NB4 (cell line): ENCODE measurements around the gene ZNF148.

Source experiments
- DNase-seq: peaks from one replicate; pipeline ENCODE4 v3.0.0; 2010; ENCODE audit warnings: low read depth
- H3K4me3 ChIP-seq: one replicate; pipeline ENCODE4 v1.5.1; 2011; ENCODE audit warnings: mild to moderate bottlenecking, low read depth, low read length, moderate library complexity
- MAX ChIP-seq: IDR thresholded peaks from 2 replicates; pipeline ENCODE4 v1.6.1; 2011; ENCODE audit warnings: low read depth, low read length
- MYC ChIP-seq: IDR thresholded peaks from 2 replicates; pipeline ENCODE4 v1.6.1; 2011; ENCODE audit warnings: low read depth, low read length
- POLR2A ChIP-seq: IDR thresholded peaks from 2 replicates; pipeline ENCODE4 v1.6.1; 2011; ENCODE audit warnings: mild to moderate bottlenecking; ENCODE audit not compliant: insufficient read length; ENCODE audit errors: extremely low read depth
- TF ChIP-seq, protein P1 (sequence below): IDR thresholded peaks from one replicate; pipeline ENCODE4 v1.5.1; 2012; ENCODE audit warnings: low read depth, low read length

Gene ZNF148

DNA sequence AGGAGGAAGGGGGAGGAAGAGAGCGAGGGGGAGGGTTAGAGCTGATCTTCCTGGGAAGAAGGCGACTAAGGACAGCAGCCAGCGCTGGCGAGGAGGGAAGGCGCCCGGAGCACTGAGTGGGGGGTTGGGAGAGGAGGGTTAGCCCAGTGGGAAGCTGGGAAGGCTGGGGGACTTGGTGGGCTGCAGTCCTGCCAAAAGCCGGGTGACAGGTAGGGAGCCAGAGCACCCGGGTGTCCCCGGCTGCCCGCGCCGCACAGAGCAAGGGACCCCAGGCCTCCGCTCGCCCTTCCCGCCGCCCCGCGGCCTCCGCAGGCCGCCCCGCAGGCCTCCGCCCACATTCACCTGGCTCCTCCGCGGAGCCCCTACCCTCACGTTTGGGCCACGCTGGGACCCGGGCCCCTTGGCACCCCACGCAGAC, 163.0 kb downstream of the ZNF148 start:
- no peak overlapping the region for H3K4me3 ChIP-seq
- no peak for TF ChIP-seq POLR2A
- TF ChIP-seq MYC = no peak
- TF ChIP-seq, protein P1, sequence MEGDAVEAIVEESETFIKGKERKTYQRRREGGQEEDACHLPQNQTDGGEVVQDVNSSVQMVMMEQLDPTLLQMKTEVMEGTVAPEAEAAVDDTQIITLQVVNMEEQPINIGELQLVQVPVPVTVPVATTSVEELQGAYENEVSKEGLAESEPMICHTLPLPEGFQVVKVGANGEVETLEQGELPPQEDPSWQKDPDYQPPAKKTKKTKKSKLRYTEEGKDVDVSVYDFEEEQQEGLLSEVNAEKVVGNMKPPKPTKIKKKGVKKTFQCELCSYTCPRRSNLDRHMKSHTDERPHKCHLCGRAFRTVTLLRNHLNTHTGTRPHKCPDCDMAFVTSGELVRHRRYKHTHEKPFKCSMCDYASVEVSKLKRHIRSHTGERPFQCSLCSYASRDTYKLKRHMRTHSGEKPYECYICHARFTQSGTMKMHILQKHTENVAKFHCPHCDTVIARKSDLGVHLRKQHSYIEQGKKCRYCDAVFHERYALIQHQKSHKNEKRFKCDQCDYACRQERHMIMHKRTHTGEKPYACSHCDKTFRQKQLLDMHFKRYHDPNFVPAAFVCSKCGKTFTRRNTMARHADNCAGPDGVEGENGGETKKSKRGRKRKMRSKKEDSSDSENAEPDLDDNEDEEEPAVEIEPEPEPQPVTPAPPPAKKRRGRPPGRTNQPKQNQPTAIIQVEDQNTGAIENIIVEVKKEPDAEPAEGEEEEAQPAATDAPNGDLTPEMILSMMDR = no peak
- TF ChIP-seq MAX = no peak
- DNase-seq = no peak

DNA sequence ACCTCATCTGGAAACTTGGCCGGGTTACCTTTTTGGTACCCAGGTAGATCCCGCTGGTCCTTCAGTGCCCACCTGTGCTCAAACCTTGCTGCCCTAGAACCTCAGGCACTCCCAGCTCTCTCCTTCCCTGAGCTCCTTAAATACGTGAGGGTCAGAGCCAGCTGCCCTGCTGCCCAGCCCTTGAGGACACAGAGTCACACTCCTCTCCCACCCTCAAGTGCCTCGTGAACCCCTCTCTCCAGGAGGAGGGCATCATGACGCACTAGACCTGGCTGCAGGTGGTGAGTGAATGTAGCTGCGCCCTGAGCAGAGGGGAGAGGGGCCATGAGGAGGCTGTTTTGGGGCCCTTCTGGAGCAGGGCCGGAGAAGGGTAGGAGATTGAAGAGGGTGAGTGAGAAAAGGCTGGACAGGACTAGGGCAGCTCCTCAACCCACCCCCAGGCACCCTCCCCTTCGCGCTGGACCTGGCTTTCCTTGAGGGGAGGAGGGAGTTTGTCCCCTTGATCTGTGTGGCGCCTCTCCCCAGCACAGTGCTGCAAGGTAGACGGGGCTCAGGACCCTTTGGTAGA, 163.5 kb downstream of the ZNF148 start:
- no peak for DNase-seq
- H3K4me3 ChIP-seq = no peak overlapping the region
- TF ChIP-seq MAX (no peak), POLR2A (no peak), MYC (no peak)
- TF ChIP-seq, protein P1 = no peak

DNA sequence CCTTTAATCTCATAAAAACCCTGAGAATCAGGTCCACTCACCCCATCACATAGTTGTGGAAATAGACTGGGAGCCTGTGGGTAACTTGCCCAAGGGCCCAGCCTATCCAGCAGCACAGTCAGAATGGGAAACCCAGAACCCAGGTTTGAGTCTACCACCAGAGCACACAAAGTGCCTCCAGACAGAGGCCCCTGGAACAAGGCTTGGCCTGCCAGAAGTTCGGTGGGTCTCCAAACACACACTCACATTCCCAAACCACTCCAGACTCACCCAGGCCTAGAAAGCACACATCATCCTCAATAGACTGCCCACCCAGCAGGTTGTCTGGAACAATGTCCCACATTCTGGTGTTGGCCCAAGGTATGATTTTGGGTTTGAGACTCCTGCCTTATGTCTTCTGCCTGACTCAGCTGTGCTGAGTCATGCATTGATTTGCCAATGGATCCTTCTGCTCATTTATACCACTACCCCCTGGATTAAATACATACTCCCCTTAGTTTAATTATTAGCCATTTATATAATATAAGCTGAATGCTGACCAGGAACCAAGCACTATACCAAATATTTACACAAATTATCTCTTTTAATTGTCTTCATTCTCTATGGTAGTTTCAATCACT, 167.1 kb downstream of the ZNF148 start:
- TF ChIP-seq MYC (no peak), POLR2A (no peak), MAX (no peak)
- TF ChIP-seq, protein P1 = no peak
- no peak for DNase-seq
- no peak overlapping the region for H3K4me3 ChIP-seq

DNA sequence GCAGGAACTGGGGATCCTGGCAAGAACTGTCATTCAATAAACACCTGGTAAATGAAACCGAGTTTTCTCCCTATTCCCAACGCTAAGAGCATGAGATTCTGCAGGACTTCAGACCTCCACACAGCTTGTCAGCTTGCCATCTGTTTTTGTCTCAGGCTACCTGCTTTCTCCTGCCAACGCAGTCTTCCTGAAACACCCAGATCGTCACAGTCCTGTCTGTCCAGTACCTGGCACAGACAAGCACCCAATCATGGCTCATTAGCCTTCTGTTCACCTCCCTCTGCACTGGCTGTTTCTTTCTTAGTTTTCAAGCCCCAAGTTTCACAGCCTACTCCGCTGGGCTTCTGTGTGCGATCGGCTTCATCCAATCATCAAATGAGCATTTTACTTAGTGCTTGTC, 167.6 kb downstream of the ZNF148 start:
- no peak overlapping the region for H3K4me3 ChIP-seq
- DNase-seq = no peak
- TF ChIP-seq MYC = no peak
- TF ChIP-seq POLR2A = no peak
- TF ChIP-seq, protein P1 = no peak
- TF ChIP-seq MAX = no peak

DNA sequence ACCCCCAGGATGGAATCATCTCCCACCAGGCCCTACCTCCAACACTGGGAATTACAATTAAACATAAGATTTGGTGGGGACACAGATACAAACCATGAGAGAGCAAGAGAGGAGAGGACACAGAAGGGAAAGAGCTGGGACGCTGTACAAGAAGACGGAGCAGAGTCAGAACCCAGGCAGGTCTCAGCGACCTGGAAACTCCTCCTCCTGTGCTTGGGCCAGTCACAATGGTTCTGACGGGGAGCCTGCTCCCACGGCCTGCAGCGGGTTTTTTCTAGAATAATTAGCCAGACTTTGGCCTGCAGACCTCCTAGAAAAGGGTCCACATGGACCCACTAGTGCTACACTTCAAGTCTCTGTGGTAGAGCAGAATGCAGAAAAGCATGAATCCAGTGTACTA, 168.2 kb downstream of the ZNF148 start:
- DNase-seq = no peak
- TF ChIP-seq MYC = no peak
- TF ChIP-seq POLR2A = no peak
- TF ChIP-seq MAX = no peak
- TF ChIP-seq, protein P1 = no peak
- H3K4me3 ChIP-seq = no peak overlapping the region

DNA sequence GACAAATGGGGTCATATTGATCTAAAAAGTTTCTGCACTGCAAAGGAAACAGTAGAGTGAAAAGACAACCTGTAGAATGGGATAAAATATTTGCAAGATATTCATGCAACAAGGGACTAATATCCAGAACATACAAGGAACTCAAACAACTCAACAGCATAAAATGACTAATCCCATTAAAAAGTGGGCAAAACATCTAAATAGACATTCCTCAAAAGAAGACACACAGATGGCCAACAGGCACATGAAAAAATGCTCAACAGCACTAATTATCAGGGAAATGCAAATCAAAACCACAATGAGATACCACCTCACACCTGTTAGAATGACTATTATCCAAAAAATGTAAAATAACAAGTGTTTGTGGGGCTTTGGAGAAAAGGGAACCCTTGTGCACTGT, 171.4 kb downstream of the ZNF148 start:
- no peak overlapping the region for H3K4me3 ChIP-seq
- TF ChIP-seq MAX (no peak), POLR2A (no peak), MYC (no peak)
- TF ChIP-seq, protein P1 = no peak
- no peak for DNase-seq
